GM23248 (cell line): ENCODE results near the gene ZNF384.

ENCODE experiments used
- EZH2 ChIP-seq: fragments of 200-600 bp; sonication (generic); IDR thresholded peaks from 2 replicates; pipeline ENCODE4 v1.6.1; 2018; ENCODE audit warnings: antibody characterized with exemption, mild to moderate bottlenecking; ENCODE audit not compliant: insufficient read depth, poor library complexity, severe bottlenecking
- EZH2phosphoT487 ChIP-seq: fragments of 200-600 bp; sonication (generic); IDR thresholded peaks from 2 replicates; pipeline ENCODE4 v1.6.1; 2018; ENCODE audit warnings: antibody characterized with exemption, moderate library complexity, mild to moderate bottlenecking, low read depth; ENCODE audit not compliant: insufficient read depth

- no peak for TF ChIP-seq EZH2
- no peak for TF ChIP-seq EZH2phosphoT487
Observed at GRCh38 chr12:6630736-6631135, 58.4 kb downstream of the ZNF384 start.
